ENCODE data around the gene KDM2A.

Gene KDM2A

DNA sequence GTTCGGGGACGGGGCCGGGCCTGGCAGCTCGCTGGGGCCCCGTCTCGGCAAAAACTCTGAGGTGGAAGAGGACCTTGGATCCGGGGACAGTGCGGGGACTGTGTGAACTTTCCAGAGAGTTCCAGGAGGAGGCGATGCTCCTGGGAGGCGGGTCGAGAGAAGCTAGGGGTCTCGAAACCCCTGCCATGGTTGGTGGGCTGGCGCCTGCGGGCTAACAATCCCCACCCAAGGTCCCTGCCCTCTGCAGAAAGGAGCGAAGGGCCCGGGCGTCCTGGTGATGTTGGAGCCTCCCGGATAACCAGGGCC is 142.5 kb downstream of the KDM2A start:
- no peak for DNase-seq (ENCODE audit: low spot score)

DNA sequence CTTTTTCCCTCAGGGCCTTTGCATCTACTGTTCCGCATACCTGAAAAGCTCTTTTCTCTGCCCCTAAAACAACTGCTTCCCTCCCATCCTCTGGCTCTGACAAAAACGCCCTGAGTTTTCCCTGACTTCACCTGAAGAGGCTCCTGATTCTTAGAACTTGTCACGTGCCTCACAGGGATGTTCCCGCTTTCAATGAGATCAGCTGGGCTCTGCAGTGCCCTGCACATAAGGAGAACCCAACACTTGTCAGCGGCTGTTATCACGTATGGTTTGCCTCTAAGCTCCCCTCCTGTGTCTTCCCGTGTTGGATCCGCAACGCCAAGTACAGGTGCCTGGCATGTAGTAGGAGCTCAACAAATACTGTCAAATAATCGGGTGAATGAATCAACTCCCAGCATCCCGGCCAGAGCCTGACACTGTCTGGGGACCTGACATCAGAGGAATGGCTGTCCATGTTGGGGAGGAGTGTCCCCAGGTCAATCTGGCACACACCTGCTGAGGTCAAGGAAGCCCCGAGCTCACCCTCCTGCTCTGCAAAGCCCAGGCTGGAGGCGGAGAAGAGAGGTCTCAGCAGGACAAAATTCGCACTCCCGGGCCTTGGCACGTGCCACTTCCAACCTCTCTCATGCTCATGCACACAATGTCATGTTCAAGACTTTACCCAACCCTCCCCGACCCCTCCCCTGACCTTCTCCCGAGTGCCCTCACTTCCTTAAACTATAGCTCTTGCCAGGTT is 143.1 kb downstream of the KDM2A start:
- DNase-seq (ENCODE audit: low spot score): no peak

DNA sequence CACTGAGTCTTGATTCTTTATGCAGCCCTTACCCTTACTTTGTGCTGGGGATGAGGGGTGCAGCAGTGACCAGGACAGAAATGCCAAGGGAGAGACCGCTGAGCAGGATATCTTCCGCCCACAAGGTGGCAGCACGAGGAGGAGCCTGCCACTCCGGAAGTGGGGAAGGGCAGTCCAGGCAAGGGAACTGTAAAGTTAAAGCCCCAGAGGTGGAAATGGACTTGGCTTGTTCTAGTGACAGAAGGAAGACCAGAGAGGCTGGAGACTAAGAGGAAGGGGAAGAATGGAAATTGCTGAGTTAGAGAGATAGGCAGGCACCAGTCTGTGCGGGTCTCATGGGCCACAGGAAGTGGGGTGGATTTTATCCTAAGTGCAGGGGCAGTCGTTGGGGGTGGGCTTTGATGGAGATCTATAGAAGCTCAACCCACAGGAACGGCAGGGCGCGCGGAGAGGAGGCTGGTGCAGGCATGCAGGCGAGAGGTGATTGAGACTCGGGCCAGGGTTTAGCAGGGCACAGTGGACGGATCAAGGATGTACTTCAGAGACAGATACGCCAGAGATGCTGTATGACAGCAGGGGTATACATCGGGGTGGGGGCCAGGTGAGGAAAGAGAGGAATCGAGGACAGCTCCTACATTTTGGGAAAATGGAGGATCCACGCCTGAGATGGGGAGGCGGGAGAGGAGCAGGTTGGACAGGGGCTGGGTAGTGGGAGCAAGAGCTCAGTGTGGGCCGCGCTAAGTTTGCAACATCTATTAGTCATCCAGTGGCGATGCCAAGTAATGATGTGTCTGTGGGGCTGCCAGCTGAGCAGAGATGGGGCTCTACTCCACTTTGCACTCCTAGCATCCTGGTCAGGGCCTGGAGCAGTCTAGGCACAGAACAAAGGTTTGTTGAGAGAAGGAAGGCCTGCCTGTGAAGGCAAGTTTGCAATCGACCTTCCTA is 143.9 kb downstream of the KDM2A start:
- DNase-seq (ENCODE audit: low spot score): peak; percentile 74

DNA sequence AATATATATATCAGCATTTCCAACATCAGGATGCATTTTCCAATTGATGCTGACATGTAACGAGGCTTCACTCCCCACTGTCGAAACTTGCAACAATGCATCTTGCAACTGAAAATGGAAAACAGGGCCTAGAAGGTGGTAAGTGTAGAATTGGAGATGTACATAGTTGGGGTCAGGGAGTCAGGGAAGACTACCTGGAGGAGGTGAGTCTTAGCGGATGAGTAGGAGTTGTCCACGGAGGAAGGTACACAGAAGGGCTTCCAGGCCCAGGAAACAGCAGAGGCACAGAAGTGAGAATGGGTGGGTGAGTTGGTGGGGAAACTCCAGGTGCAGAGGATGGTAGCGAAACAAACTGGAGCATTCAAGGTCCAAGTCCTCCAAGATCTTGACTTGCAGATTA is 145.2 kb downstream of the KDM2A start:
- no peak for DNase-seq (ENCODE audit: low spot score)

DNA sequence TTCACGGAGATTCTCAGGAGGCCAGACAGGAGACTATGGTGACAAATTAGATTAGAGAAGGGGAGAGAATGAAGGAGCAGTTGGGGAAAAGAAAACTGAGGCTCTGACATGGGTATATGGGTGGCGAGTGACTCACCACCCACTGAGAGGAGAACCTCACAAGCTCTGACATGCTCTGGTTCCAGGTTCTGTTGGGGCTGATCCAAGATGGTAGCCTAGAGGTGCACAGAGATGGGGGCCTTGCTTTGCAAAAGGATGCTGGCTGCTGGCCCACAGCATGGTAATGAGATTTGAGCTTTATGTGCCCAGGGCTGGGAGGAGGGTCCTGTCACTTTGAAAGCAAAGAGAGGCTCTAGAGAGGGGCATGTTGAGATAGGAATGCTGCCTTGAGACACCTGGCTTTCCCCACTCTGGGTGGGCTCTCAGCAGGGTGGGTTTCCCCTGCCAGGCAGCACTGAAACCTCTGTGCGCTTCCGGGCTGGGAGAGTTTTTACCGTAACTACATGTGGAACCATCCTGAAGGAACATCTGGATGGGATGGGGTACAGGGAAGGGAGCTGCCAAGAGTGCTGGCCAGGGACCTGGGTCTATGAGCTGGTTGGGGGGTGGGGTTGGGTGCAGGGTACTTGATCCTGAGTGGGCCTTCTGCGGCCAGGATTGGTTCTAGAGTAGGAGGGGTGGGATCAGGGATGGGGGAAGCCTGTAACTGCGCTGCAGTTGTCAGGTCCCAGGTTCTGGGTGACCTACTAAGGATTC is 146.0 kb downstream of the KDM2A start:
- DNase-seq (ENCODE audit: low spot score): no peak

DNA sequence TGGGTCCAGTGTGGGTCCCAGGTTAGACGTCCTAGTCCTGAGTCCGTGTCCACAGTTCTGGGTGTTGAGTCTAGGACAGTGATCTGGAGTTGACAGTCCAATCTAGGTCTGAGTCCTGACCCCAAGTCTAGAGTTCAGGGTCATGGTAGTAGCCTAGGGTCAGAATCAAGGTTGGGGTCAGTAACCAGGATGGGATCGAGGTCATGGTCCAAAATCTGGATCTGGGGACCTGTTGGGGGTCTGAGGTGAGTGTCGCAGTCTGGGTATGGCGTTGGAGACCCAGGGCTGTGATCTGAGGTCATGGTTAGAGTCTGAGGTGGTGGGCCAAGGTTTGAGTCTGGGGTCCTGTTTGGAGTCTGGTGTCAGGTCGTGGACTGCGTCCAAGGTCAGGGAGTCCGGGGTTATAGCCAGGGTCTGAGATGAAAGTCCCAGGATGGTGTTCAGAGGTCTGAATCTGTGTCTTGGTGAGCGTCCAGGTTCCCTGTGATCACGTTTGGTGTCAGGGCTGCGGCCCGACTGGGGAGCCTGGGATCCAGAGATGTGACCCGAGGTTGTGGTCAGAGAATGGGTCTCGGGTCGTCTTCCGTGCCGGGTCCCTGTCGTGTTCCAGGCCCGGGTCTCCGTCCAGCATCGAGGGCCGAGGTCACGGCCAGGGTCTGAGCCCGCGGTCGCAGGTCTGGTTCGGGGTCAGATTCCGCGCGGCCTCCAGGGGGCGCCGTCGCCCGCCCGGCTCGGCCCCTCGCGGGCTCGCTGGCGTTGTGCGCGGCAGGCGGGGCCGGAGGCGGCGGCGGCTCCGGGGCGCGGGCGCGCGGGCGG is 146.8 kb downstream of the KDM2A start:
- peak; percentile 81 for DNase-seq (ENCODE audit: low spot score)

DNA sequence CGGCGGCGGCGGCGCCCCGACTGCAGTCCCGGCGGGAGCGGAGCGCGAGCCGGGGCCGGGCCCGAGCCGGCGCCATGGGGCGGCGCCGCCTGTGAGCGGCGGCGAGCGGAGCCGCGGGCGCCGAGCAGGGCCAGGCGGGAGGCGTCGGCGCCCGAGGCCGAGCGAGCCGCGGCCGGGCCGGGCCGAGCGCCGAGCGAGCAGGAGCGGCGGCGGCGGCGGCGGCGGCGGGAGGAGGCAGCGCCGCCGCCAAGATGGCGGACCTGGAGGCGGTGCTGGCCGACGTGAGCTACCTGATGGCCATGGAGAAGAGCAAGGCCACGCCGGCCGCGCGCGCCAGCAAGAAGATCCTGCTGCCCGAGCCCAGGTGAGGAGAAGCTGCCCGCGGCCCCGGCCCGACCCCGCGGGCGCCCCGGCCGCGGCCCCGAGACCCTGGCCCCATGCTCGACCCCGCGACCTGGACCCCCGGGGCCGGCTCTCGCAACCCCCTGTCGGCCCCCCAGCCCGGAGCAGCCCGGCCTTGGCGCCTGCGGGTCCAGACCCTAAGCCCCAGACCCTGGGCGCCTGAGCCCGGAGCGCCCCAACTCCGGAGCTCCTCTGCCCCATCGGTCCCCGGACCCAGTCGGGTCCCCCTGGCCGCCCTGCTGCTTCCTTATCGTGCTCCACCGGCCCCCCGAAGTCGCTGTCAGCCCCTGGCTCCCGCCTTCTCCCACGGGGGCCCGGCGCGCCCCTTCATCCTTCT is 147.6 kb downstream of the KDM2A start, which contains the start of gene GRK2:
Gene GRK2, plus strand, starts transcription at position 25 of the 739 bp plus-strand sequence. Its CDS starts 227 bp downstream, at position 252.
- DNase-seq (ENCODE audit: low spot score): no peak

DNA sequence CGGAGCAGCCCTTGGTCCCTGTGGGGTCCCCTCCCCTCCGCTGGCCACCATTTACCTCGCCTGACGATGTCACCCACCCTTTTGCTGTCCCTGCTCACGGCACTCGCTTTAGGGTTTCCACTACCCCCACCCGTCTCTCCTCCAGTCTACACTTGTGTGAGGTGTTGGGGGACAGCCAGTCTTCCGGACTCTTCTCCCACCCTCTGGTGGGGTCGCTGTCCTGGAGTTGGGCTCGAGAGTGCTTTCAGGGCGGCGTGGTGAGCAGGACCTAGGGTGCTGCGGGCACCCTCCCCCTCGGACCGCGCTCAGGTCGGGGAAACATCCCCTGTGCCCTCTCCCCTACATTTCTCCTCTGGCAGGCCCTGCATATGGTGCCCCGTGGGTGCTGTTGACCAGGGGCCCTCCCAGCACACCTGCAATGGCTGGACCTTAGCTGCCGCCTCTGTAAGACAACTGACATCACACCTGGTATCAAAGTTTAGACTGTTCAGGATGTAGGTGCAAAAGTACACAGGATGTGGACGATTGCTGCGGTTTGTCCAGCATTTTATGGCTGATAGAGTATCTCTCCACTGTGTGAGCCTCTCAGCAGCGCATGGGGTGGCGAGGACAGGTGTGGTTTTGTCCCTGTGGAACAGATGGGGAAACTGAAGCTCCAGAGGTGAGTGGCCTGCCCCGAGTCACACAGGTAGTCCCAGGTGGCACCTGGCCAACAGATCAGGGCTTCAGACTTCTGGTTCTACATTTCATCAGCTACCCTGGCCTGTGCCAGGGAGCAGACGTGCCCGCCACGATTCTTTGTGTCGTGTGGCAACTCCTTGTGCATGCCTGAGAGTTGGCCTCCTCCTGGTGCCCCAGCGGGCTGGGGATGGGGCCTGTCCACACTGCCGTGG is 148.4 kb downstream of the KDM2A start:
- DNase-seq (ENCODE audit: low spot score): no peak

DNA sequence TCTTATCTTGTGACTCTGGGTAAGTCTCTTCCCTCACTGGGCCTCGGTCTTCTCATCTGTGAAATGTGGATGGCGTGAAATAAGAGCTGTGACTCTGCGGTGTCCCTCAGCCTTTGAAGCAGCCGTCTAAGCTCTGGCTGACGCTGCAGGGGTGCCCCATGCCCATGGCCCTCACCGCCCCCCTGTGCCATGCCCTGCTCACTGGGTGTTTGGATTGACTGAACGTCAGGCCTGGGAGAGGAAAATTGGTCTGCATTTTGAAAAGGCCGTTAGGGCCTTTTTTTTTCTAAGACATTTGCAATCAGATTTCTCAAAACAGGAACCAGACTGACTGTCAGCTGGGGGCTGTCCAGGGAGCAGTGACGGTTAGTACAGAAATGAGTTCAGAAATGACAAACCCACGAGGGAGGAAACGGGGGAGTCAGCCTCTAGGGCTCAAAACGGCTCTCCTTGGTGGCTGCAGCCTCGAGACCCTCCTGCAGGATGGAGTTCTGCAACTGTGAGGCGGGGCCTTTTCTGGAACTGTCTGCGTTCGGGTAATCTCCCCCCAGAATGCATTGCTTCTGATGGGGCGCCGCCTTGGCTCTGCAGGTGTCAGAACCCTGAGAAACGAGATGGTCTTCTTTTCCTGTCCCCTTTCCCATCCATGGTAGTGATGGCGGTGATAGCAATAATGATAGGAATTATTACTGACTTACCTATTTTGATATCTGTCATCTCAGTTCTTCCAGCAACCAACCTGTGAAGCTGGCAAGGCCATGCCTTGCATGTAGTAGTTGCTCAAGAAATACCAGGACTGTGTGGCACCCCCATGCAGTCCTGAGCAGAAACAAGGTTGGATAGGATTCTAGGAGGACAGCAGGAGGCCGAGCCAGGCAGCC is 149.3 kb downstream of the KDM2A start:
- peak; percentile 64 for DNase-seq (ENCODE audit: low spot score)

DNA sequence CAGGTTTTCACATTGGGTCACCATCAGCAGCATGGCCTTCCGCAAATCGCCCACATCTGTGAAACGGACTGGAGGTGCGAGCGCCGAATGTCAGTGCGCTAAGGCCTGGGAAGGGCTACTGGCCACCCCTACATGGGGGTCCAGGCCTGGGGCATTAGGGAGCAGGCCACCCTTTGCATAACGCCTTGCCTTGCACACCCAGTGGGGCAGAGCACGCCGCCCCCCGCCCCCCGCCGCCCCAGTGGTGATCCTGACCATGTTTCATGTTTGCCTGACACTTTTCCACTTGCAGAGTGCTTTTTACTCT is 149.9 kb downstream of the KDM2A start:
- no peak for DNase-seq (ENCODE audit: low spot score)

DNA sequence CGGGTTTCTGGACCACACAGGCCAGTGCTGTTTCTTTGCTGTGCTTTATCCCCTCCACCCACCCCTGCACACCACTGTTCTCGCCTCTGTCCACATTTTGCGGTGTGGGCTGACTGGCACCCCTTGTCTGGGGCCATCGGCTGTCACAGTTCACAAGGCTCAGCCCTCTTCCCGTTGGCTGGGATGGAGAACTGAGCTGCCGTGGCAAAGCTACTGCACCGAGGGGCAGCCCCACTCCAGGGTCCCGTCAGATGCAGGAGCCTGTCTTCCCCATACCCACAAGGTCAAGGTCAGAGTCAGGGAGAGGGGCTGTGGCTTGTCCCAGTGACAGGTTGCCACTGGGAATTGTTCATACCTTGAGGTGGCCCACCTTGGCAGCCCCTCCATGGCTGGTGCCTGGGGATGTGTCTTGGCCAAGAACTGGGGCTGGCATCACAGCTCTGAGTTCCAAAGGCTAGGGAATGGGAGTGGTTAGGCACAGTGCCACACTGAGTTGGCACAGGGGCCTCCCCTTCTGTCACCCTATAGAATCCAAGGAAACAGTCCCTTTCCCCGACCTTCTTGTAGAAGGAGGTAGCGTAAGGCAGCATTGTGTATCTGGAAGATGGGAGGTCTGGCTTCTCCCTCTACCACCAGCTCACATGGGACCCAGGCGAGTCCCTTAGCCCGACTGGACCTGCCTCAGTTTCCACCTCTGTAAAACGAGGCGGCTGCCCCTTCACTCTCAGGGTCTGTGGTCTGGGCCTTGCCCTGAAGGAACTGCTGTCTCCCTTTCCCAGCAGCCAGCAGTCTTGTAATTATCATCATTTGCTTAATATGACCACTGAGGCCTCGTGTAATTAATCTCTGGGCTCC is 150.6 kb downstream of the KDM2A start:
- no peak for DNase-seq (ENCODE audit: low spot score)

DNA sequence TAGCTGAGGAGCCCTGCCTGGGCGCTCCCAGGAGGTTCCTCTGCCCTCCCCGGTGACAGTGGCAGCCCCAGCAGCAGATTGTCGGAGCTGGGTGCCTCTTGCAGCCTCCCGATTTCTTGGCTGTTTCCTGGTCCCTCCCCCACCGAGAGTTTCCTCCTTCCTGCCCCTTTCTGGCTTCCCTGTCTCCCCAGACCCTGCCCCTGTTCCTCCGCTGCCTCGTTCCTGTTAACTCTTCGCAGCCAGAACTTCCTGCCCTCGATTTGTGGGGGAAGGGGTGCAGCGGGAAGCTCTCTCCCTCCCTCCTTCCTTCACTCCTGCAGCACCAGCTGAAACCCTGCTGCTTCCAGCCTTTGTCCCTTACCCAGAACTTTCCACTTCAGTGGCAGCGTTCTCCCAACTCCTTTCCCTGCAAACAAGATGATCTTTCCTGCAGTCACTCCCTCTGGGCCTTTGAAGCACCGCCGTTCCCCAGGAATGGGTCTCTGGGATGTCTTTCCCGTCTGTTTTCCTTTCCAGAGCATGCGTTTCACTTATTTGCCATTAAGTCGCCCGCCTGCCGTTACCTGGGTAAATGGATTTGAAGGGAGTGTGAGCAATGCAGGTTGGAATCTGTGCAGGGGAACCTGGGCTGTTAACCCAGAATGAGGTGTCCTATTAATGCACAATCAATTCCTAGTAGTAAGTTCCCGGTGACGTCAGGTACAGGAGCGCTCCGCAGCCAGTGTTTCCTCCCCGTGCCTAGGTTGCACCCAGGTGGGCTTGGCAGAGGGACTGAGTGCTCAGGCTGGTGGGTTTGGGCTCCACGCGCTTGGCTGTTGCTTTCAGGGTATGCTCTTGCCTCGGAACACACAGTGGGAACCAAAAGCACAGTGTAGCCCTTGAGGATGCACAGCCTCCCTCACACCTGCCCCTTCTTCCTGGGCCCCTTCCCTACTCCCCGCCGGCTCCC is 151.5 kb downstream of the KDM2A start:
- no peak for DNase-seq (ENCODE audit: low spot score)

DNA sequence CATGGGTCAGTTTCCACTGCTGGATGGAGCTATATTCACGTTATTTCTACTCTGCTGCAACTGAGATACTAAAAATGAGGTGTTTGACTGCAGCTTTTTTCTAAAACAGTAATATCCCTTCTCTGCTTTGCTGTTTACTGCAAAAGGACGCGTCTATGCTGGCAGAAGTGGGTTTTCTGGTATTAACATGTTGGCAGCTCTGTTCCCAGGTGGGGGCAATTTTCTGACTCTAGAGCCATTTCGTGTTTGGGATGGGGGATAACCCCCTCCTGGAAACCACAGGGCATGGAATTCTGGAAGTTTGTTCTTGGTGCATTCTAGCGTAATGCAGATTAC is 152.1 kb downstream of the KDM2A start:
- no peak for DNase-seq (ENCODE audit: low spot score)

DNA sequence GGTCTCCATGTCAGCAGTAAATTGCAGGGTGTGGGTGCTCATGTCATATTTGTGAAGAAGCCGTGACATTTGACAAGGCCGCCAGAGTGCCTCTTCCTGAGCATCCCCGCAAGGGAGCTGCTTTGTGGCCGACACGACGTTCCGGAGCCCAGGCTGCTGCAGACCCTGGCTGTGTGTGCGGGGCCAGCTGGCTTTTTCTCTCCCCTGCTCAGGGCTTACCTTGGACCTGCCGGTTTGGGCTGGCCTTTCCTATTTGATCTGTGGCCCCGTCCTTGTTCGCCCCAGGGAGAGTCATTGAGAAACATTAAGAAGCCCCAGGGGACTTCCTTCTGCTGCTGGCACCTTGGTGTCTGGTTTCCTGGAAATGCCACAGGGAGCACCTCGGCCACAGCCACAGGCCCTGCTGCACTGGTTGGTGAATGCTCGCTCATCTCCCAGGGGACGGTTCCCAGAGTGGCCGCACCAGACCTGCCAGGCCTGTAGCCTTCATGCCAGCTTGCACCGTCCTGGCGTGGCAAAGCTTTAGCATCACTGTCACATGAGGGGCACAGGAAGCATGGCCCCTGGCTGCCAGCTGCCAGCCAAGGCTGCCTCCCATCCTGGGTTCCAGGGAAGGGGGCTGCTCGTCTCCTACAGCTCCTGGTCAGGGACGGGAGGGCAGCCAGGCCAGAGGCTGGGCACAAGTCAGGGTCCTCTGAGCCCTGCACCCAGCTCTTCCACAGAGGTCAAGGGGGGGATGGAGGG is 152.7 kb downstream of the KDM2A start:
- peak; percentile 73 for DNase-seq (ENCODE audit: low spot score)

DNA sequence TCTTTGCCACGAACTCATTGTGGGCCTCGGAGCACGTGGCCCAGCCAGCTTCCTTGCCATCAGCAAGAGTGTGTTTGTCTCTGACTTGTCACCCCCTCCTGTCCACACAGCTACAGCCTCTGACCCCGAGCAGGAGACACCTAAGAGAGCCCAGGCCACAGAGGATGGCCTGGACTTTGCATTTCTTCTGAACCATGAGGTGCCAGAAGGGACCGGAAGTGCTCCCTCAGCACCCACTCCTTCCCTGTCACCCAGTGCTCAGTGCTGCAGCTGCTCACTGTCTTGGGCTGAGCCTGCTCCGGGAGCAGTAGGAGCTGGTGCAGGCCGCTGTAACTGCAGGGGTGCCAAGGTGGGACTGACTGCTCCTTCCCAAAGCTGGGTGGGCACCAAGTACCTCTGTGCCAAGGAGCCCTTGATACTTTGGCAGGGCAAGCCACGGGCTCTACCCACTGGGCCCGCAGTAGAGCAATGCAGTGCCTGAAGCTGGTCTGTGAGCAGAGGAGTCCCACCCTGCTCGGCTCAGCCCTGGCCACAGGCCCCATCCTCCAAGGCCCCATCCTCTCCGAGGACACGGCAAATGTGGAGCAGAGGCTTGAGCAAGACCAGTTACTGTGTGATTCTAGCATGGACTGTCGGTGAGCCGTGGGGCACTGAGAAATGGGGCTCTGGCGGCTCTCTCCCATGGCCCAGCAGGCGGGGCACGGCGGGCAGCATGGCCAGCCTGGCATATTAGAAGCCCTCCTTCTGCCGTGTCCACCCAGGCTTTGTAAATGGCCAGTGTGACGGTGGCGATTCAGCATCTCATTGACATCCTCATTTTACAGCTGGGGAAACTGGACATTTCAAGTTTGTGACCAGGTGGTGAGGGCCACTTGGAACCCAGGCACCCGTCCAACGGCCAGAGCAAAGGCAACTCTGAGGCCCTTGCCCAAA is 153.5 kb downstream of the KDM2A start:
- DNase-seq (ENCODE audit: low spot score): no peak
